Measurements from ENCODE around the gene RAP1GAP. TPM values are rescaled to one million over a fixed set of nuclear protein-coding genes. Genes with fewer than 3 reads are reported as not detected.
"Not testable (repeated sequence)": the region's sequence is repeated elsewhere in the genome, so short reads cannot be mapped to it uniquely, and the experiment has no call there.

RAP1GAP gene
- total RNA-seq, 4 donors from 2014 or later: 1.9 to 6.8 (median 5.0) TPM

- DNase-seq: no peak
- Histone ChIP-seq H3K27me3 (peaks cover 0 to 64% (median 0%) of the 10 kb centered on the region in 4 donors), H3K27ac (no peak overlapping the region), H3K4me1 (peaks cover 12 to 38% (median 13%) of the 10 kb centered on the region in 3 donors), H3K4me3 (no peak overlapping the region), H3K9me3 (no peaks in the 10 kb centered on the region), H3K36me3 (no peaks in the 10 kb centered on the region)
- TF ChIP-seq CTCF (IDR thresholded peaks at IDR 0.05) (no peak), POLR2A (IDR thresholded peaks at IDR 0.05) (no peak)
- WGBS, 2 donors: 76 to 86% methylated on average over 8 to 12 of the region's 12 CpGs
- intact Hi-C loops (cut with DNase I): no loop called here
Measured at GRCh38 chr1:21634806-21635535, 34.2 kb downstream of the RAP1GAP start.

- DNase-seq: no peak
- intact Hi-C loops (cut with DNase I): no loop called here
- Histone ChIP-seq H3K36me3 (no peaks in the 10 kb centered on the region), H3K27ac (no peak overlapping the region), H3K27me3 (peaks cover 0 to 65% (median 0%) of the 10 kb centered on the region in 4 donors), H3K4me3 (no peak overlapping the region), H3K9me3 (no peaks in the 10 kb centered on the region), H3K4me1 (peaks cover 6 to 30% (median 9%) of the 10 kb centered on the region in 3 donors)
- 0 to 56% methylated on average over 1 to 8 of the region's 18 CpGs for WGBS, 2 donors
- TF ChIP-seq POLR2A (IDR thresholded peaks at IDR 0.05) (no peak), CTCF (IDR thresholded peaks at IDR 0.05) (no peak)
Measured at GRCh38 chr1:21633992-21634805, 35.0 kb downstream of the RAP1GAP start.

GRCh38 chr1:21633141-21633755, 35.9 kb downstream of the RAP1GAP start:
- H3K27me3 ChIP-seq: peaks cover 0 to 71% (median 0%) of the 10 kb centered on the region in 4 donors
- H3K9me3 ChIP-seq: no peaks in the 10 kb centered on the region
- intact Hi-C loops (cut with DNase I): no loop called here
- no peaks in the 10 kb centered on the region for H3K36me3 ChIP-seq
- no peak overlapping the region for H3K4me3 ChIP-seq
- no peak for DNase-seq
- 74 to 86% methylated on average over 3 to 7 of the region's 7 CpGs for WGBS, 2 donors
- no peak for TF ChIP-seq POLR2A (IDR thresholded peaks at IDR 0.05)
- TF ChIP-seq CTCF (IDR thresholded peaks at IDR 0.05): no peak
- peaks cover 0 to 21% (median under 1%) of the 10 kb centered on the region in 3 donors for H3K4me1 ChIP-seq
- H3K27ac ChIP-seq: no peak overlapping the region

GRCh38 chr1:21631944-21632887, 36.9 kb downstream of the RAP1GAP start:
- no peaks in the 10 kb centered on the region for H3K9me3 ChIP-seq
- H3K27me3 ChIP-seq: peaks cover 0 to 71% (median 0%) of the 10 kb centered on the region in 4 donors
- DNase-seq: no peak
- no peak overlapping the region for H3K27ac ChIP-seq
- WGBS, 2 donors: 24 to 85% methylated on average over 5 to 9 of the region's 19 CpGs
- H3K4me3 ChIP-seq: no peak overlapping the region
- intact Hi-C loops (cut with DNase I): no loop called here
- H3K36me3 ChIP-seq: no peaks in the 10 kb centered on the region
- peaks cover 0 to 28% (median 0%) of the 10 kb centered on the region in 3 donors for H3K4me1 ChIP-seq
- TF ChIP-seq POLR2A (IDR thresholded peaks at IDR 0.05) (no peak), CTCF (IDR thresholded peaks at IDR 0.05) (no peak)

GRCh38 chr1:21631590-21631943, 37.6 kb downstream of the RAP1GAP start:
- H3K36me3 ChIP-seq; H3K4me3 ChIP-seq; intact Hi-C loops (cut with DNase I); H3K27ac ChIP-seq; H3K9me3 ChIP-seq; DNase-seq: not testable (repeated sequence)
- WGBS, 2 donors: 81 to 98% methylated on average over 5 to 8 of the region's 8 CpGs
- Histone ChIP-seq H3K27me3 (peaks cover 0 to 71% (median 0%) of the 10 kb centered on the region in 4 donors), H3K4me1 (peaks cover 0 to 34% (median 0%) of the 10 kb centered on the region in 3 donors)
